ENCODE measurements around the gene SPCS3. TPM values are rescaled to one million over a fixed set of nuclear protein-coding genes. Genes with fewer than 3 reads are reported as not detected.
A peak's percentile ranks its signal among the peaks of the same experiment; 100 is the strongest.

Gene SPCS3
- total RNA-seq, 1 donor from 2014 or later = 128 TPM

- TF ChIP-seq CTCF (IDR thresholded peaks at IDR 0.05) = no peak
- TF ChIP-seq EZH2phosphoT487 (IDR thresholded peaks at IDR 0.05) = no peak
- TF ChIP-seq EZH2 (IDR thresholded peaks at IDR 0.05) = no peak
- H3K79me2 ChIP-seq (ENCODE audit: low read depth) = no peaks in the 10 kb centered on the region
- no peak overlapping the region for H3K27ac Mint-ChIP-seq
- no peaks in the 10 kb centered on the region for H3K27me3 ChIP-seq
- peak overlapping the region; percentile 45 for H2AFZ ChIP-seq (replicated peaks)
- H3K9me3 Mint-ChIP-seq = no peaks in the 10 kb centered on the region
- H3K4me3 ChIP-seq = no peak overlapping the region
- H3K4me2 ChIP-seq = no peak overlapping the region
- H3K4me1 Mint-ChIP-seq = no peaks in the 10 kb centered on the region
- no peaks in the 10 kb centered on the region for H3K36me3 Mint-ChIP-seq
- no peaks in the 10 kb centered on the region for H4K20me1 ChIP-seq (ENCODE audit: low read depth)
- no peaks in the 10 kb centered on the region for H3F3A ChIP-seq (ENCODE audit: low read depth)
- no peaks in the 10 kb centered on the region for H3K27me3 Mint-ChIP-seq (ENCODE audit: insufficient read depth, low read depth)
- no peak overlapping the region for H3K4me3 Mint-ChIP-seq
- no peak for DNase-seq (ENCODE audit: low spot score)
- H3K27ac ChIP-seq = no peak overlapping the region
- no peaks in the 10 kb centered on the region for H3K9me3 ChIP-seq (ENCODE audit: low read depth)
- H3K4me1 ChIP-seq = no peaks in the 10 kb centered on the region
- H3K36me3 ChIP-seq = no peaks in the 10 kb centered on the region
- H3K9ac ChIP-seq = no peak overlapping the region
These were observed 12.7 kb upstream of the SPCS3 start for GRCh38 chr4:176306837-176307665.

GRCh38 chr4:176307666-176307930 is 12.2 kb upstream of the SPCS3 start:
- H4K20me1 ChIP-seq (ENCODE audit: low read depth) = no peaks in the 10 kb centered on the region
- no peaks in the 10 kb centered on the region for H3F3A ChIP-seq (ENCODE audit: low read depth)
- H3K4me3 ChIP-seq = no peak overlapping the region
- Mint-ChIP-seq H3K9me3 (no peaks in the 10 kb centered on the region), H3K4me1 (no peaks in the 10 kb centered on the region), H3K27ac (no peak overlapping the region), H3K4me3 (no peak overlapping the region), H3K27me3 (ENCODE audit: insufficient read depth, low read depth) (no peaks in the 10 kb centered on the region), H3K36me3 (no peaks in the 10 kb centered on the region)
- H3K4me2 ChIP-seq = no peak overlapping the region
- H3K9me3 ChIP-seq (ENCODE audit: low read depth) = no peaks in the 10 kb centered on the region
- TF ChIP-seq EZH2 (IDR thresholded peaks at IDR 0.05) (no peak), EZH2phosphoT487 (IDR thresholded peaks at IDR 0.05) (no peak)
- peak overlapping the region; percentile 45 for H2AFZ ChIP-seq (replicated peaks)
- H3K9ac ChIP-seq = no peak overlapping the region
- no peaks in the 10 kb centered on the region for H3K27me3 ChIP-seq
- H3K36me3 ChIP-seq = no peaks in the 10 kb centered on the region
- no peaks in the 10 kb centered on the region for H3K79me2 ChIP-seq (ENCODE audit: low read depth)
- DNase-seq (ENCODE audit: low spot score) = no peak
- no peak overlapping the region for H3K27ac ChIP-seq
- H3K4me1 ChIP-seq = no peaks in the 10 kb centered on the region

- no peaks in the 10 kb centered on the region for H3K4me1 ChIP-seq
- no peak overlapping the region for H3K27ac Mint-ChIP-seq
- H2AFZ ChIP-seq (replicated peaks) = no peak overlapping the region
These were observed 11.3 kb upstream of the SPCS3 start for GRCh38 chr4:176308441-176308840.

More at GRCh38 chr4:176308441-176308840, 11.3 kb upstream of the SPCS3 start:
- Histone ChIP-seq H3K36me3 (no peaks in the 10 kb centered on the region), H3K4me2 (no peak overlapping the region), H3F3A (ENCODE audit: low read depth) (no peaks in the 10 kb centered on the region), H4K20me1 (ENCODE audit: low read depth) (no peaks in the 10 kb centered on the region), H3K9me3 (ENCODE audit: low read depth) (no peaks in the 10 kb centered on the region), H3K27me3 (no peaks in the 10 kb centered on the region), H3K9ac (no peak overlapping the region), H3K27ac (no peak overlapping the region), H3K4me3 (no peak overlapping the region), H3K79me2 (ENCODE audit: low read depth) (no peaks in the 10 kb centered on the region)
- no peak for DNase-seq (ENCODE audit: low spot score)
- no peaks in the 10 kb centered on the region for H3K27me3 Mint-ChIP-seq (ENCODE audit: insufficient read depth, low read depth)
- H3K36me3 Mint-ChIP-seq = no peaks in the 10 kb centered on the region
- TF ChIP-seq CTCF (IDR thresholded peaks at IDR 0.05) = no peak
- TF ChIP-seq EZH2 (IDR thresholded peaks at IDR 0.05) = no peak
- TF ChIP-seq EZH2phosphoT487 (IDR thresholded peaks at IDR 0.05) = no peak
- no peaks in the 10 kb centered on the region for H3K4me1 Mint-ChIP-seq
- no peaks in the 10 kb centered on the region for H3K9me3 Mint-ChIP-seq
- H3K4me3 Mint-ChIP-seq = no peak overlapping the region
